ENCODE measurements around the gene TEKTIP1. TPM values are rescaled to one million over a fixed set of nuclear protein-coding genes. Genes with fewer than 3 reads are reported as not detected.
"Not testable (repeated sequence)": the region's sequence is repeated elsewhere in the genome, so short reads cannot be mapped to it uniquely, and the experiment has no call there.

The TEKTIP1 gene
- total RNA-seq, 2 donors from 2014 or later = 0.90 to 2.6 TPM

GRCh38 chr19:3549816-3550215, 10.8 kb downstream of the TEKTIP1 start:
- DNase-seq (ENCODE audit: low spot score) = no peak
- intact Hi-C loops (cut with DNase I) = loop anchor here in 1 of 2 donors (5.0 kb wide), 1 partner anchor 67 kb away; no protein-coding TSS in a partner anchor

DNA sequence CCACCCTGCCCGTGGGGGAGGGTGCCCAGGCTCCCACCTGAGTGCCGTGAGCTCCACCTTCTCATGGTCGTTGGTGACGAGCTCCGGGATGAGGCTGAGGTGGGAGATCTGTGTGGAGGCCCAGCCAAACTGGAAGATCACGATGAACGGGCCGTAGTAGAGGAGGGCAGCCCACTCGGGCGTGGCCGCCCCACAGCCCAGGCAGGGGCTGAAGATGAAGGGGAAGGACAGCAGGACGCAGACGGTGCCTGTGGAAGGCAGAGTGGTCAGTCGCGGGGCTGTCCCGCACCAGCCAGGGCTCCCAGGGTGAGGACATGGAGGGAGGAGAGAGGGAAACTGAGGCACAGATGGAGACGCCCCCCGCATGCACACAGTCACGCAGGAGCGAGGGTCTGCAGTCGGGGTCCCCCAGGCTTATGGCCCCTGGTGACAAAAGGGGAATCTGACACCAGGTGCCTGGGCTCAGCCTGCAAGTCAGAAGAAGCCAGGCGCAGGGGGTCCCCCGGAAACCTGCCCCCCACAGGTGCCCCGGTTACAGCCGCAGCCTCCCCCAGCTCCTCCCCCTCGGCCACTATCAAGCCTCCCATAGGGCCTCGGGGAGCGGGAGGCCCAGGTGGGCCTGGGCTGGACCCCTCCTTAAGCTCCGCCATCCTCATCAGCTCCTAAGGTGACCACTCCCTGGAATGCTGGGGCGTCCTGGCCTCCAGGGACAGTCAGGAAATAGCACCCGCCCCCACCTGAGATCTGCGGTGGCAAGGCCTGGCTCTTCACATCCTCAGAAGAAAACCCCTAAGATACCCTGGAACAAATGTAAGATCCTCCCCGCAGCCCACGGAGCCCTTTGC, 12.2 kb downstream of the TEKTIP1 start:
- no peak for DNase-seq (ENCODE audit: low spot score)
- intact Hi-C loops (cut with DNase I) = no loop called here

DNA sequence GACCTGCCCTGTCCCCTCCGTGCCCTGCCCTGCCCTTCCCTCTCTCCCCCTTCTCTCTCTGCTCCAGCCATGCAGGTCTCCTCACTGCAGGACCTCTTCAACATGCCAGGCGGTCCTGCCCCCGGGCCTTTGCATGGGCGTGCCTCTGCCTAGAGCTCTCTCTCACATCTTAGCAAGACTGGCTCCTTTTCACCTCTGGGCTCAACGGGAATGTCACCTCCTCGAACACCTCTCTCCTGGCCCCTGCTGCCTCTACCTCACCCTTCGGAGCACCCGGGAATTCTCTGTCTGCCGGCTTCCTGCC, 12.8 kb downstream of the TEKTIP1 start:
- intact Hi-C loops (cut with DNase I) = no loop called here
- DNase-seq (ENCODE audit: low spot score) = no peak

- intact Hi-C loops (cut with DNase I) = no loop called here
Measured at GRCh38 chr19:3554254-3555083, 15.5 kb downstream of the TEKTIP1 start.

DNA sequence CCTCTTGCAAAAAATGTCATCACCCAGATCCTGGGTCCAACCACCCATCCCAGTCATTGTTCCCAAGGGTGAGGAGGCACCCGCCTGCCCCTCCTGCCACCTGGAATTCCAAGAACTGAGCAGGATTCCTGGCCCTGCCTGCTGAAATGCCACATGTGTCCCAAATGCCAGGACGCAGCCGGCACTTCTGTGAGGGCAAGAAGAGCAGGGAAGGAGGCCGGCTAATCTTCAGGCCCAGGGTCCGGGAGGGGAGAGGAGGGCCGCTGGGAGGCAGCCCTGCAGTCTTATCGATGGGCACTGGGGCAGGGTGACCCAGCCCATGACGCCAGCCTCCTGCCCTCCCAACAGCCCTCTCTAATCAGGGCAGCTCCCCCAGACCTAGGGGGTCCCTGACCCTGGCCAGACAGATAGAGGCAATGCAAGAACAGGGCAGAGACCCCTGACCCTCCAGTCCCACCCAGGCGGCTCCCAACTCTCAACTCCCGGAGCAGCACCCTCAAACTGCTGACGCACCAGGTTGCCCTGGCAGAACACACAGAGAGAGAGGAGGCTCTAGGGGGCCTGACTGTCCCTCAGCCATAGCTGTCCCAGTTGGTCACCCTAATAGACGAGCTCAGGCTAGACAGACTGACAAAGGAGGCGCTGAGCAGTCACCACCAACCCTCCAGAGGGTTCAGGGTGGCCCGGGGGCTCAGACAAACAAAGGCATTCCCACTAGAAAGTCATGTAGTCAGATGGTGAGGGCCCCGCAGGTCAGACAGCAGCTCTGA, 16.9 kb downstream of the TEKTIP1 start:
- no peak for DNase-seq (ENCODE audit: low spot score)
- intact Hi-C loops (cut with DNase I) = no loop called here

More at GRCh38 chr19:3554254-3555083, 15.5 kb downstream of the TEKTIP1 start:
- DNase-seq (ENCODE audit: low spot score) = no peak

- no peak for DNase-seq (ENCODE audit: low spot score)
- intact Hi-C loops (cut with DNase I) = no loop called here
Measured at GRCh38 chr19:3556423-3556977, 17.5 kb downstream of the TEKTIP1 start.

DNA sequence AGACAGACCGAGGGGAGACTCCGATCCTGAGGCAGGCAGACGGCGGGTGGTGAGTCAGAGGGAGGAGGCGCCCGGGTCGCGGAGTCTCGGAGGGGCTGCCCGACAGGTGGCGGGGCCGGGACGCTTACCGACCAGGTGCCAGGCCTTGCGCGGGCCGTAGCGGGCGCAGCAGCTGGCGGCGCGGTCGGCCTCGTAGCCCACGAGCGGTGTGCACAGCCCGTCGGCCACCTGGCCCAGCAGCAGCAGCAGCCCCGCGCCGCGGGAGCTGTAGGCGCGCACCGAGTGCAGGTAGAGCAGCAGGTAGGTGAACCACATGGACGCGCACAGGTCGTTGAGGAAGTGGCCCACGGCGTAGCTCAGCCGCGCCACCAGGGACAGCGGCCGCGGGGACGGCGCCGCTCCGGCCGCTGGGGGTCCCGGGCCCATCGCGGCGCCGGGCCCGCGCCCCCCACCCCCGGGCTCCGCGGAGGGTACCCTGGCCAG, 18.0 kb downstream of the TEKTIP1 start:
- no peak for DNase-seq (ENCODE audit: low spot score)
- intact Hi-C loops (cut with DNase I) = no loop called here

DNA sequence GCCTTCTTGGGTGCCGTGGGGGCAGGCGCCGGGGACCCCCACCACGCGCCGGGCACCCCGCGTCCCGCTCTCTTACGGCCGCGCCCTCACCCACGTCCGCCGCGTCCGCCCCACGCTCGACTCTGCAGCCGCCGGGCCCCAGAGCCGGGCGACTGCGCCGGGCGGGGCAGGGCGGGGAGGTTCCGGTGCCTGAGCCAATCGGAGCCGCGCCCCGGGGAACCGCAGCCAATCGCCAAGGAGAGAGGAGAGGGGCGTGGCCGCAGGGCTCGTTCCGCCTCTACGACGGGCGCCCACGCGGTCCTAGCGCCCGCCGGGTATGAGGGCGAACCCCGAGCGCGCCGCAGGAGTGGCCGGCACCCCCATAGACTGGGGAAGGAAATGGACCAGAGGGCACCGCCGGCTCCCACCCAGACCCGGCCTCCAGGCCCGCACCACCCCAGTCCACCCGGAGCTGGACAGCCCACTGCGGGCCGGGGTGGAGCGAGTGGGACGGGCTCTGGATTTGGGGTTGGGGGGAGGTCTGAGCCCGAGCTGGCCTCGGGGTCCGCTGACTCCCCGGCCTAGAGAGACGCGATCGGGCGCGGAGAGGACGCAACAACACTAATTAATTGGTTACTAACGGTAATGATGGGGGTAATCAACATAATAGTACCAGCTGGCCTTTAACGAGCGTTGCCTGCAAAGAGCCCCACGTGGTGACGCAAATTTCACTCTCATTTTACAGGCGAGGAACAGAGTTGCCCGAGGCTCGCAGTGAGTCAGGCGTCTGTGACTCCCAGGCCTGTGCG, 18.7 kb downstream of the TEKTIP1 start, which contains the start of gene MFSD12:
Gene MFSD12, minus strand, starts transcription at position 126 of the 788 bp plus-strand sequence. CDS start 183 bp downstream, outside the sequence.
- peak; percentile 98 for DNase-seq (ENCODE audit: low spot score)
- intact Hi-C loops (cut with DNase I) = no loop called here

GRCh38 chr19:3563709-3564524, 24.9 kb downstream of the TEKTIP1 start:
- intact Hi-C loops (cut with DNase I) = no loop called here

DNA sequence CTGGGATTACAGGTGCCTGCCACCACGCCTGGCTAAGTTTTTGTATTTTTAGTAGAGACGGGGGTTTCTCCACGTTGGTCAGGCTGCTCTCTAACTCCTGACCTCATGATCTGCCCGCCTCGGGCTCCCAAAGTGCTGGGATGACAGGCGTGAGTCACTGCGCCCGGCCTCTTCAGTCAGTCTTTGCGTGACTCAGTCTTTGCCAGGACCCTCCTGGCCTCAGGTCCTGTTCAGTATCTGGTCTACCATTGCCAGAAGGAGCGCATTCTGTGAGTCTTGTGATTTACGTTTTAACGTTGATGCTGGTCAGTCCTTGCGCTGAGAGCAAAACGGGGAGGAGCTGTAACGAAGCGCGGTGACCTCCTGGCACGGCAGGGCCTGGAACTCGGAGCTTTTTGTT, 26.2 kb downstream of the TEKTIP1 start:
- intact Hi-C loops (cut with DNase I) = no loop called here

More at GRCh38 chr19:3563709-3564524, 24.9 kb downstream of the TEKTIP1 start:
- DNase-seq (ENCODE audit: low spot score) = no peak

DNA sequence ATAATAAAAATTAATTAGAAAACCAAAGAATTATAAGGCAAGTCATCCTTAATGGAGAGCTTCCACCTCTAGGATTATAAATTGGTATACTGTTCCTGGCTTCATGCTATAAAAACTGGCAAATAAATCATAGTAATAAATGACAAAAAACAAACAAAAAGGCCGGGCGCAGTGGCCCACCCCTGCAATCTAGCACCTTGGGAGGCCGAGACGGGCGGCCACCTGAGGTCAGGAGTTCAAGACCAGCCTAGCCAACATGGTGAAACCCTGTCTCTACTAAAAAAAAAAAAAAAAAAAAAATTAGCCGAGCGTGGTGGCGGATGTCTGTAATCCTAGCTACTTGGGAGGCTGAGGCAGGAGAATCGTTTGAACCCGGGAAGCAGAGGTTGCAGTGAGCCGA, 31.1 kb downstream of the TEKTIP1 start:
- intact Hi-C loops (cut with DNase I) = not testable (repeated sequence)

More for the DNA sequence above, 26.2 kb downstream of the TEKTIP1 start:
- no peak for DNase-seq (ENCODE audit: low spot score)

GRCh38 chr19:3570606-3571011, 31.6 kb downstream of the TEKTIP1 start:
- no peak for DNase-seq (ENCODE audit: low spot score)
- intact Hi-C loops (cut with DNase I) = no loop called here

More for the DNA sequence above, 31.1 kb downstream of the TEKTIP1 start:
- DNase-seq (ENCODE audit: low spot score) = not testable (repeated sequence)

- intact Hi-C loops (cut with DNase I) = no loop called here
- DNase-seq (ENCODE audit: low spot score) = peak; percentile 100
Measured at GRCh38 chr19:3572132-3572854, 33.3 kb downstream of the TEKTIP1 start.

GRCh38 chr19:3572855-3573161, 33.8 kb downstream of the TEKTIP1 start, which contains the start of gene HMG20B:
Gene HMG20B, plus strand, starts transcription at chr19:3572944. Its CDS starts 366 bp downstream, at chr19:3573310.
- no peak for DNase-seq (ENCODE audit: low spot score)
- intact Hi-C loops (cut with DNase I) = no loop called here

GRCh38 chr19:3573162-3573857, 34.3 kb downstream of the TEKTIP1 start:
- intact Hi-C loops (cut with DNase I) = no loop called here
- no peak for DNase-seq (ENCODE audit: low spot score)
